HG03097 (cell line): ENCODE data around the gene TIPARP.

ENCODE experiments used
- ATAC-seq: cut with Tn5 transposase; IDR thresholded peaks from one replicate; pipeline ENCODE4 v1.9.1; 2021; ENCODE audit not compliant: unreplicated experiment, low FRiP score

Gene TIPARP

GRCh38 chr3:156705761-156706616, 31.6 kb downstream of the TIPARP start:
- ATAC-seq = peak; percentile 50

- no peak for ATAC-seq
Measured at GRCh38 chr3:156707588-156707987, 33.2 kb downstream of the TIPARP start.

- no peak for ATAC-seq
Measured at GRCh38 chr3:156710429-156710828, 36.0 kb downstream of the TIPARP start.

- no peak for ATAC-seq
Measured at GRCh38 chr3:156711113-156711512, 36.7 kb downstream of the TIPARP start.

GRCh38 chr3:156711944-156712343, 37.6 kb downstream of the TIPARP start:
- peak; percentile 53 for ATAC-seq

- ATAC-seq = no peak
Measured at GRCh38 chr3:156716105-156716862, 41.9 kb downstream of the TIPARP start.

GRCh38 chr3:156718622-156719306, 44.4 kb downstream of the TIPARP start:
- no peak for ATAC-seq

- no peak for ATAC-seq
Measured at GRCh38 chr3:156720826-156721225, 46.4 kb downstream of the TIPARP start.

- no peak for ATAC-seq
Measured at GRCh38 chr3:156721687-156722618, 47.6 kb downstream of the TIPARP start.

- no peak for ATAC-seq
Measured at GRCh38 chr3:156723182-156723619, 48.8 kb downstream of the TIPARP start.

- no peak for ATAC-seq
Measured at GRCh38 chr3:156725682-156726081, 51.3 kb downstream of the TIPARP start.

GRCh38 chr3:156726456-156726855, 52.1 kb downstream of the TIPARP start:
- ATAC-seq = no peak

GRCh38 chr3:156727519-156728205, 53.3 kb downstream of the TIPARP start:
- peak; percentile 65 for ATAC-seq

- no peak for ATAC-seq
Measured at GRCh38 chr3:156728267-156728985, 54.0 kb downstream of the TIPARP start.

GRCh38 chr3:156729460-156730179, 55.2 kb downstream of the TIPARP start:
- no peak for ATAC-seq

GRCh38 chr3:156731813-156732212, 57.4 kb downstream of the TIPARP start:
- no peak for ATAC-seq

GRCh38 chr3:156732261-156732660, 57.9 kb downstream of the TIPARP start:
- no peak for ATAC-seq

- no peak for ATAC-seq
Measured at GRCh38 chr3:156732715-156733421, 58.5 kb downstream of the TIPARP start.
